ENCODE data around the gene PRSS48. TPM values are rescaled to one million over a fixed set of nuclear protein-coding genes. Genes with fewer than 3 reads are reported as not detected.
"Not testable (repeated sequence)": the region's sequence is repeated elsewhere in the genome, so short reads cannot be mapped to it uniquely, and the experiment has no call there.

PRSS48 gene
- polyA plus RNA-seq, 1 experiment = not detected

DNA sequence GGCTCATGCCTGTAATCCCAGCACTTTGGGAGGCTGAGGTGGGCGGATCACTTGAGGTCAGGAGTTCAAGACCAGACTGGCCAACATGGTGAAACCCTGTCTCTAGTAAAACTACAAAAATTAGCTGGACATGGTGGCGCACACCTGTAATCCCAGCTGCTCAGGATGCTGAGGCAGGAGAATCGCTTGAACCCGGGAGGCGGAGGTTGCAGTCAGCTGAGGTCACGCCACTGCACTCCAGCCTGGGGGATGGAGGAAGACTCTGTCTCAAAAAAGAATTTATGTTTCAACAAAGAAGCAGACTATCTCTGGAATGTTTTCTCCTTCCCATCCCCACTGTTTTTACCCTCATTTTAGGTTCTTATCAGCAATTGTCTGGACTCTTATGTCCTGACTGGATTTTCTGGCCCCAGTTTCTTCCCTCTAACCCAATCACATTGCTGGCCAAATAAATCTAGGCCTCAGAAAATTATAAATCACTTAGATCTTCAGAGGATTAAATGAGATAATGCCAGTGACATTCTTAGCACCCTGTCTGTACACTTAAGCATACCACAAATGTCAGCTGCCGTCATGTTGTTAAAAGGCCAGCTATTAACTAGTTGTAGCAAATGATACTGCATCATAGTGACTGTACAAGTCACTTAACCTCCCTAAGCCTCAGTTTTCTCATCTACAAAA lies 44.9 kb upstream of the PRSS48 start:
- TF ChIP-seq, protein P1, sequence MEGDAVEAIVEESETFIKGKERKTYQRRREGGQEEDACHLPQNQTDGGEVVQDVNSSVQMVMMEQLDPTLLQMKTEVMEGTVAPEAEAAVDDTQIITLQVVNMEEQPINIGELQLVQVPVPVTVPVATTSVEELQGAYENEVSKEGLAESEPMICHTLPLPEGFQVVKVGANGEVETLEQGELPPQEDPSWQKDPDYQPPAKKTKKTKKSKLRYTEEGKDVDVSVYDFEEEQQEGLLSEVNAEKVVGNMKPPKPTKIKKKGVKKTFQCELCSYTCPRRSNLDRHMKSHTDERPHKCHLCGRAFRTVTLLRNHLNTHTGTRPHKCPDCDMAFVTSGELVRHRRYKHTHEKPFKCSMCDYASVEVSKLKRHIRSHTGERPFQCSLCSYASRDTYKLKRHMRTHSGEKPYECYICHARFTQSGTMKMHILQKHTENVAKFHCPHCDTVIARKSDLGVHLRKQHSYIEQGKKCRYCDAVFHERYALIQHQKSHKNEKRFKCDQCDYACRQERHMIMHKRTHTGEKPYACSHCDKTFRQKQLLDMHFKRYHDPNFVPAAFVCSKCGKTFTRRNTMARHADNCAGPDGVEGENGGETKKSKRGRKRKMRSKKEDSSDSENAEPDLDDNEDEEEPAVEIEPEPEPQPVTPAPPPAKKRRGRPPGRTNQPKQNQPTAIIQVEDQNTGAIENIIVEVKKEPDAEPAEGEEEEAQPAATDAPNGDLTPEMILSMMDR (IDR thresholded peaks at IDR 0.05; ENCODE audit: insufficient read depth, low read depth, low read length) = no peak
- H3K27me3 ChIP-seq (ENCODE audit: control insufficient read depth, insufficient read depth, low read length) = no peaks in the 10 kb centered on the region
- CTCF ChIA-PET = interaction anchor here (1.0 kb wide), 1 partner anchor 372 kb away, joined by 3 read pairs; no protein-coding TSS in a partner anchor
- DNase-seq (ENCODE audit: low read depth) = no peak
- H3K4me3 ChIP-seq (ENCODE audit: low read depth, low read length) = no peak overlapping the region
- POLR2A ChIA-PET = no interaction called here
- no peaks in the 10 kb centered on the region for H3K36me3 ChIP-seq (ENCODE audit: control insufficient read depth, insufficient read depth, low read length)

DNA sequence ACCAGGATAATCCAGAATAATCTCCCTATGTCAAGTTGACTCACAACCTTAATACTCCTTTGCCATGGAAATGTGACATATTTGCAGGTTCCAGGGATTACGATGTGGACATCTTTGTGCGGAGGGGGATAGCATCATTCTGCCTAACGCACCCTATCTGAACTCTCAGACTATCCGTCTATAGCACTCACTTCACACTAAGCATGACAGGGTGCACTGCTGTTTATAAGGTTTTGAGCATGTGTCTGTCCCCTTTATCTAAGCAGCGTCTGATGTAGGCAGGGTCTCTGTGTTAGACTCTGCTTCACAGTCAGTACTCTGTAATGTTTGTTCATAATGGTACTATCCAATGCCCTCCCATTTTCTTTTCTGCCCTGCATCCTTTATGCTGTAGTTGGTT lies 43.4 kb upstream of the PRSS48 start:
- TF ChIP-seq, protein P1 (IDR thresholded peaks at IDR 0.05; ENCODE audit: insufficient read depth, low read depth, low read length) = no peak
- H3K36me3 ChIP-seq (ENCODE audit: control insufficient read depth, insufficient read depth, low read length) = no peaks in the 10 kb centered on the region
- CTCF ChIA-PET = no interaction called here
- POLR2A ChIA-PET = no interaction called here
- no peak for DNase-seq (ENCODE audit: low read depth)
- H3K4me3 ChIP-seq (ENCODE audit: low read depth, low read length) = no peak overlapping the region
- no peaks in the 10 kb centered on the region for H3K27me3 ChIP-seq (ENCODE audit: control insufficient read depth, insufficient read depth, low read length)

DNA sequence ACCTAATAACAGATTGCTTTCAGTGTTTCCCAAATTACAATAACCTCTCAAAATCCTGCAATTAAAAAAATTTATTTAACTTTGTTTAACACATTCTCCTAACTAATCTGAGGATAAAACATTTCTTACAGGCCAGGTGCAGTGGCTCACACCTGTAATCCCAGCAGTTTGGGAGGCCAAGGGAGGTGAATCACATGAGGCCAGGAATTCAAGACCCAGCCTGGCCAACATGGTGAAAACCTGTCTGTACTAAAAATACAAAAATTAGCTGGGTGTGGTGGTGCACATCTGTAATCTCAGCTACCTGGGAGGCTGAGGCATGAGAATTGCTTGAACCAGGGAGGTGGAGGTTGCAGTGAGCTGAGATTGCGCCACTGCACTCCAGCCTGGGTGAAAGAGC lies 41.6 kb upstream of the PRSS48 start:
- DNase-seq (ENCODE audit: low read depth); CTCF ChIA-PET; H3K4me3 ChIP-seq (ENCODE audit: low read depth, low read length); POLR2A ChIA-PET; H3K36me3 ChIP-seq (ENCODE audit: control insufficient read depth, insufficient read depth, low read length); H3K27me3 ChIP-seq (ENCODE audit: control insufficient read depth, insufficient read depth, low read length): not testable (repeated sequence)

DNA sequence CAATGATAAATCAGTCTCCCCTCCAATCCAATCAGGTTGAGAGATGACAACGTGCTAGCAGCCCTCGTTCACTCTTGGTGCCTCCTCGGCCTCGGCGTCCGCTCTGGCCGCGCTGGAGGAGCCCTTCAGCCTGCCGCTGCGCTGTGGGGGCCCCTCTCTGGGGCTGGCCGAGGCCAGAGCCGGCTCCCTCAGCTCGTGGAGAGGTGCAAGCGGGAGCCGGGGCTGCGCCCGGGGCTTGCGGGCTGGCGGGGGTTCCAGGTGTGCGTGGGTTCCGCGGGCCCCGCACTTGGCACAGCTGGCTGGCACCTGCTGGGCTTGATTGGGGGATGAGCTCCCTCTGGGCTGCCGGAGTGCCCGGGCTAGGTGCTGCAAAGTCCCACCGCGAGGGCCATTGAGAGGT lies 40.9 kb upstream of the PRSS48 start:
- DNase-seq (ENCODE audit: low read depth) = no peak
- POLR2A ChIA-PET = no interaction called here
- CTCF ChIA-PET = no interaction called here
- no peaks in the 10 kb centered on the region for H3K36me3 ChIP-seq (ENCODE audit: control insufficient read depth, insufficient read depth, low read length)
- H3K4me3 ChIP-seq (ENCODE audit: low read depth, low read length) = no peak overlapping the region
- no peaks in the 10 kb centered on the region for H3K27me3 ChIP-seq (ENCODE audit: control insufficient read depth, insufficient read depth, low read length)
- TF ChIP-seq, protein P1 (IDR thresholded peaks at IDR 0.05; ENCODE audit: insufficient read depth, low read depth, low read length) = no peak

DNA sequence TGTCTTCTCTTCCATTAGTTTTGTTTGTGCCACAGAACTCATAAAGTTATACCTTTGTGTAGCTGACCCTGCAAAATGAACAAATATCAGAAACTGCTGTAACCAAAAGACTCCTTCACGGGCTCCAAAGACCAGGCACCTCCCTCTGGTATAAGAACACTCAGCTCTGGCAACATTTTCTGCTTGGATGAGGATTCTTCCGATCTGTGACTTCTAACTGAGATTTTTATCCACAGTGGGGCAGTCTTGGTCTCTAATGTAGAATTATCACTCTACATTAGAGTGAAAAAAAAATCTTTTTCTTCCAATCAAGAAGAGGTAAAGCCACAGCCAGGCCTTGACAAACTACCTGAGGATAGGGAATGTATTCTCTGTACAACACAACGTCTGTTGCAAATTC lies 38.5 kb upstream of the PRSS48 start:
- no peak for DNase-seq (ENCODE audit: low read depth)
- H3K4me3 ChIP-seq (ENCODE audit: low read depth, low read length) = no peak overlapping the region
- TF ChIP-seq, protein P1 (IDR thresholded peaks at IDR 0.05; ENCODE audit: insufficient read depth, low read depth, low read length) = no peak
- POLR2A ChIA-PET = no interaction called here
- no peaks in the 10 kb centered on the region for H3K36me3 ChIP-seq (ENCODE audit: control insufficient read depth, insufficient read depth, low read length)
- CTCF ChIA-PET = interaction anchor here (1.2 kb wide), 1 partner anchor 121 kb away, joined by 3 read pairs; no protein-coding TSS in a partner anchor
- H3K27me3 ChIP-seq (ENCODE audit: control insufficient read depth, insufficient read depth, low read length) = no peaks in the 10 kb centered on the region

DNA sequence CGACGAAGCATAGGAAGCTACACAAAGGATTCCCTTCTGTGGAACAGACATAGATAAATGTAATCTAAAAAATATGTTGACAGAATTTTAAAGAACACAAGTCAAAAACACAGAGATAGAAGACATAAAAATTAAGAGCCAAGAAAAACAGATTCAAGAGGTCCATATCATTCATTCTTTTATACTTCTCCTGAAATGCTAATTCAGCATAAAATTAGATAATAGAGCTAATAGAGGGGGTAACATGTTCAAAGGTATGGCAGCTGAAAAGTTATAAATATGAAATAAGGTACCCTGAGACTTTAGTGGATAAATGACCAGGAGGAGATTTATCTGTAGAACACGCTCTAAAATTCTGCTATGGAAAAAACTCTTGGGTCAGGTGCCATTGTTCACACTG lies 37.4 kb upstream of the PRSS48 start:
- ChIA-PET CTCF (interaction anchor here (0.8 to 1.4 kb wide), 2 partner anchors 8 to 22 kb away, joined by 3 read pairs; no protein-coding TSS in a partner anchor), POLR2A (no interaction called here)
- TF ChIP-seq, protein P1 (IDR thresholded peaks at IDR 0.05; ENCODE audit: insufficient read depth, low read depth, low read length) = no peak
- Histone ChIP-seq H3K4me3 (ENCODE audit: low read depth, low read length) (no peak overlapping the region), H3K27me3 (ENCODE audit: control insufficient read depth, insufficient read depth, low read length) (no peaks in the 10 kb centered on the region), H3K36me3 (ENCODE audit: control insufficient read depth, insufficient read depth, low read length) (no peaks in the 10 kb centered on the region)
- no peak for DNase-seq (ENCODE audit: low read depth)

Measured in BJ (cell line).